ENCODE data around the gene CNOT2.
A peak's percentile ranks its signal among the peaks of the same experiment; 100 is the strongest.

The CNOT2 gene

DNA sequence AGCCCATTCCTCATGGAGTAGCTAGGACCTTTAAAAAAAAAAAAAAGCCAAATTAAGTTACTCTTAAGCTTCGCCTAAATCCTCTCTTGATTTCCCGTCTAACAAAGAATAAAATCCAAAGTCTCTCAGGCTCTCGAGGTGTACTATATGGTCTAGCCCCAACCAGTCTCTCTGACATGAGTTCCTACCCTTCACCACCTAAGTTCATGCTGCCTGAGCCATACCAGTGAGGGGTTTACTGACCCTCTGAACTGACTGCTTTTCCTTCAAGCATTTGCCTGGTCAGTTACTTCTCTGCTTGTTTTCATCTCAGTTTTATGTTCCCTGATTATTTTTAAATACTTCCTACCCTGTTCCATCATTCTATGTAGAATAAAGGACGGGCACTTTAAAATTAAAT lies 64.6 kb downstream of the CNOT2 start:
- no peak for DNase-seq

DNA sequence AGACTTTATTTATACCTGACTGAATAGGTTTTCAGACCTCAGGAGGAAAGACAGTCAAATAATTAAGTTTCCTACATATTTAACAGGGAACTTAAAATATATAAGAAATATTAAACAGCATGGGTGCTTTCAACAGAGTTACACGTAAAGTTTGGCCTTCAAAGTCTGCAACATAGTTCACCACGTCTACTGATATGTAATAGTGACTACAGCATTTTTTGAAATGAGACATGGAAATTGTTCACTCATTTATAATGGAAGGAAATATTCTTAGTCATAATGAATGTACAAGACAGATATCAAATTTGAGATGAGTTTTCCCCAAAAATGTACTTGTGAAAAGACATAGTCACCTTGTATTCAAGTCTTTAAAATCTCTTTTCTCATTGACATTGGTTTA lies 66.1 kb downstream of the CNOT2 start:
- no peak for DNase-seq

DNA sequence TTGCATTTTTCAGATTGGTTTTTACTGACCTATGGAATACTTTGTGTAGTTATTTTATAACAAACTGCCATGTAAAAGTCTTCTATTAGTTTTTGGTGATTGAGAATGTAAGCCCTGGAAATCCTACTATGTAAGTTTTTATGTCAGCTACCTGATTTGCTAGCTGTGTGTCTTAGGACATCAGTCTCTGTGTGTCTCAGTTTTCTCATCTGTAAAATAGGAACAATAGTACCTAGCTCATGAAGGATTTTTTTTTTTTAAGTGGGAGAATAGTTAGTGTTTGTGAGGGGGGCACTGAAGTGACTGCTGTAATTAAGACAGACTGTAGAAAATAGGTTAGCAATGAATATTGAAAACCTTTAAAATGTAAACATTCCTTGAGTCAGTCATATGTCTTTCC lies 70.9 kb downstream of the CNOT2 start:
- no peak for DNase-seq

DNA sequence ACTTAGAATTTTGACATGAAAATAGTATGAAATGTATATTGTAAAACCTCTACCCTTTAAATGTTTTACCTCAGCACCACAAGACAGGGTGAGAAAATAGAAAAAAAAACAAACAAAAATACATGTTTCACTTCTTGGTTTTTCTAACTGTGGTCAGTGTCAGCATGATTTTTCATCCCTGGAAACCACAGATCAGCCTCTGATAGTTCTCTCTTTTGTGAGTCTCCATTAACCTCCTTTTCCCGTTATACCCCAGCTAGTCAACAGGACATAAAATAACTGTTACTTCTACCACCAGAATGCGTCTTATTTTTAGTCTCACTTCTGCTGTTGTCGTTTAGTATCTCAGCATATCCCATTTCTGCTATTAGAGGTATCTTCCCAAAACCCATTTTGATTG lies 74.5 kb downstream of the CNOT2 start:
- no peak for DNase-seq

DNA sequence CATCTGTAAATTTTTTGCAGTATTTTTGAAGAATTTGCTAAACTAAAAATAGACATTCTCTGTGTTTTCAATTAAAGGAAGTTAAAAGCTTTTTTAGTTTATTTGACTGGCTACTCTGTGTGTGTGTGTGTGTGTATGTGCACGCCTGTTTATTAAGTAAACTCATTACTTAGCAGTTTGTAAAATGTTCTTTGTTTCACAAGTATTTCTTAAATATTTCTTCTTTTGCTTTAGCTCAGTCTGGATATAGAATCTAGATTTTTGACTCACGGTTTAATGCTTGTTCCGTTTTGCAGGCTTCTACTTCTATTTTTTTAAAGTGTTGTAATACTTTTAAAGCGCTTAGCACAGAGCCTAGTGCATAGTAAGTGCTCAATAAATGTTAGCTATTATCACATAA lies 76.4 kb downstream of the CNOT2 start:
- no peak for DNase-seq

DNA sequence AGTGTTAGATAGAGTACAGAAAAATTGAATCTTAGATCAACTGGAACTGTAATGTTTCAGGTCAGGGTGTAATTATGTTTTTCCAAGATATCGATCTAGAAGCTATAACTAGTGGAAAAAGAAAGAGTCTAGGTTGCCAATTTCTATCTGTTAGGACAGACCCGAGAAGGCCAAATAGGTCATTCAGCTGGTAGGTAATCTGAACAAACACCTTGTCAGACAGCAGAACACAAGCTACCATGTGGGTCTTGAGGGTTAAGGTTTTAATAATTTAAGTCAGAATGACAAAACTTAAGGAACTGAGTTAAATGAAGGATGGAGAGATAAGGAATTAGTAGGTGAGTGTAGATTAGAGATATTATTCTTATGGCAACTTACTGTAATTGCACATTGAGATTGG lies 78.0 kb downstream of the CNOT2 start:
- DNase-seq, result no peak

DNA sequence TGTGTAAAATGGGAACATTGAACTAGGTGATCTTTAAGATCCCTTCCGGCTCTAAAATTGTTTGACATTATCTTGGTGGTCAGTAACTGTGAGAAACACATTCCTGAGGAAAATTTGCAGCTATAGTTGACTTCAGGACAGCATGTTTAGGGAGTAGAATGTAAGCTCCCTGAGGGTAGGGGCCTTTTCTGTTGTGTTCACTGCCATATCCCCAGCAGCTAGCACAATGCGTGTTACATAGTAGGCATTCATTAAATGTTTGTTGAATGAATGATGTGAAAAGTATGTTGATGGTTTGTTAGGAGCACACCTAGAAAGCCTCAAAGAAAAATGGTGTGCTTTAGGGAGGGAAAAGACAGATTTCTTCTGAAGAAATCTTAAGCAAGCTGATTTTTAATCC lies 84.3 kb downstream of the CNOT2 start:
- no peak for DNase-seq

DNA sequence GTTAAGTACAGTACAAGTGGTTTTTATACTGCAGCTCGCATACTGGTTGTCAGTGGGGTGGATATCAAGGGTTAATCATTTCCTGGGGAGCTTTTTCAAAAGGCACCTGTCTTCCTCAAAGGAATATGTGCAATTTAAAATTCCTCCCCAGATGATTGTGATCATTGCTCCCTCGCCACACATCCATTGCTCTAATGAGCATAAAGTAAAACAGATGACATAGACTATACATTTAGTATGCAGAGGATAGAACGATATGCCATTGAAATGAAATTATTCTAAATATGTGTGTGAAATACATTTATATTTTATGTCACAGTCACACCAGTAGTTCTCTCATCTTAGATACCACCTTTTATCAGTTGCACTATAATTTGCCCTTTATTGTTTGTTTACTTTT lies 86.5 kb downstream of the CNOT2 start:
- DNase-seq, result no peak

DNA sequence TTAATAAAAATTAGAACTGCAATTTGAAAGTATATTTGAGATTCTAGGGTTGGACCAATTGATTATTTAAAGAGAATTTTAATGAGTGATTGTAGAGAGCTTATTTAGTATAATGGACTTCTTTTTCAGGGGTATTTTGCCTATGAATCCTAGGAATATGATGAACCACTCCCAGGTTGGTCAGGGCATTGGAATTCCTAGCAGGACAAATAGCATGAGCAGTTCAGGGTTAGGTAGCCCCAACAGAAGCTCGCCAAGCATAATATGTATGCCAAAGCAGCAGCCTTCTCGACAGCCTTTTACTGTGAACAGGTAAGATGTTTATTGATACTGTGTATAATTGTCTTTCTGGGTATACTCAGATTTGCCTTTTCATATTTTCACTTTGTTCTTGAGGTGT lies 86.9 kb downstream of the CNOT2 start:
- DNase-seq, result no peak

DNA sequence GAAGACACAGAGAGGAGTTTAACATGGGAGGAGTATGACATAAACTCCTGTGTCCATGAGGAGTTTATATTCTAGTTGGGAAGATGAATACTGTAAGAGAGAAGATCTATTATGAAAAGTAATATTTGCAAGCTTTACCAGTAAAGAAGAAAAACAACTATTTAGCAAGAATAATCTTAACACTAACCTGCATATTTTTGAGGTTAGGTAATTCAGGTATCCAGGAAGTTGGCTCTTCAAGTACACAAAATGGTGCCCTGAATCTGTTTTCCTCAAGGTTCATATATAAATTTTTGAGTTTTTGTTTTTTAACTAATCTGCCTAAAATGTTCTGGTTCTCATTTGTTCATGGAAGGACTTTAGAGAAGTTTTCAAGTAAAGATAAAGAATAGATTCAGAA lies 89.0 kb downstream of the CNOT2 start:
- DNase-seq, result no peak

DNA sequence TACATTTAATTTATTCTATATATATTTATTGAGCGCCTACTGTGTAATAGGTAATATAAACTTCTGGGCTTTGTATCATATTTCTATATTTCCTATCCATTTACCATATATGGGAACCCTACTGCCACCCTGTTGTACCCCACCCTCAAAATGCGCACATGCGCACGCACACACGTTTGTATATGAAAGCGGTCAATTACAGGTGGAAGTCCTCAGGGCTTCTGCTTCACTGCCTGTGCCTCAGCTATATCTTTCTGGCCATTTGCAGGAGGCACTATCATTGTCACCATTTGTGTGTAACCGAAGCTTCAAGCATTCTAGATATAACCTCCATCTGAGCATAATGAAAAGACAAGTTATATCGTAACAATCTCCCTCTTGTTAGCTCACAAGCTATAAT lies 91.5 kb downstream of the CNOT2 start:
- no peak for DNase-seq

DNA sequence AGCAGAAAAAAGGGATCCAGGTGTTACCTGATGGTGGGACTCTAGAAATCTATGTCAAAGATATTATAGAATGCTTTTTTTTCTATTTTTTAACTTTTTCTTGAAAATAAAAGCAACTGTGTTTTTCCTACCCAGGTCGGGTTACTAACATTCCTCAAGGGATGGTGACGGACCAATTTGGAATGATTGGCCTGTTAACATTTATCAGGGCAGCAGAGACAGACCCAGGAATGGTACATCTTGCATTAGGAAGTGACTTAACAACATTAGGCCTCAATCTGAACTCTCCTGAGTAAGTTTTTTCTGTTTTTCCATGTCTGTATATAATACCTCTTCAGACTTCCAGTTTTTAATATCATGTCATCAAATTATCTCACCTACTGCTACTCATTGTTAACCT lies 95.3 kb downstream of the CNOT2 start:
- no peak for DNase-seq

DNA sequence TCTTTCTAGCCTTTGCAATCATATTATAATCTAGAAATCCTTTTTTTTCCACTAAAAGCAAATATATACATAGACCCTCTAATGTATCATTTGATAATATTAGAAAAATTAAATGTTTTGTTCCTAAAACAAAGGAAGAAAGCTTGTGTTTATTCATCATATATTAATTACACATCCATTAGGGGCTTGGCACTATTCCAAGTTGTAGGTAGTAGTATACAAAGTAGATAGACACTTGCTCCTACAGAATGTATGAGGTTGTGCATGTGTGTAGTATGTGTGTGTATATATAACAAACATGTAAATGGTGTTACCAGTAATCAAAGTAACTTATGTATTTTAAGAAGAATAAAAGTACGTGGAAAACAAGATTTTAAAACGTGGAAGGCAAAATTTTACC lies 107.8 kb downstream of the CNOT2 start:
- no peak for DNase-seq

DNA sequence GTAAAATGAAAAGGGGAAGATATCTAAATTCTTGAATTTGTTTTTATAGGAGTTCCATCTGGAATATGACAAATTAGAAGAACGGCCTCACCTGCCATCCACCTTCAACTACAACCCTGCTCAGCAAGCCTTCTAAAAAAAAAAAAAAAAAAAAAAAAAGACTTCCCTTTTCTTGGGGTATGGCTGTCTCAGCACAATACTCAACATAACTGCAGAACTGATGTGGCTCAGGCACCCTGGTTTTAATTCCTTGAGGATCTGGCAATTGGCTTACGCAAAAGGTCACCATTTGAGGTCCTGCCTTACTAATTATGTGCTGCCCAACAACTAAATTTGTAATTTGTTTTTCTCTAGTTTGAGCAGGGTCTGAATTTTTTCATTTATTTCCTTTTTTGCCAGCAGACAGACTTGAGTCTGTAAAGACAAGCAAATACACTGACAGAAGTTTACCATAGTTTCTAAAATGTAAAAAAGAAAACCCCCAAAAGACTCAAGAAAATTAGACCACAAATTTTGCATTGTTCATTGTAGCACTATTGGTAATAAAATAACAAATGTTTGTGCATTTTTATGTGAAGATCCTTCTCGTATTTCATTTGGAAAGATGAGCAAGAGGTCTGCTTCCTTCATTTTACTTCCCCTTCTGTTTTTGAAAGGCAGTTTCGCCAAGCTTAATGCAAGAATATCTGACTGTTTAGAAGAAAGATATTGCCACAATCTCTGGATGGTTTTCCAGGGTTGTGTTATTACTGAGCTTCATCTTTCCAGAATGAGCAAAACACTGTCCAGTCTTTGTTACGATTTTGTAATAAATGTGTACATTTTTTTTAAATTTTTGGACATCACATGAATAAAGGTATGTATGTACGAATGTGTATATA lies 110.8 kb downstream of the CNOT2 start:
- no peak for DNase-seq

DNA sequence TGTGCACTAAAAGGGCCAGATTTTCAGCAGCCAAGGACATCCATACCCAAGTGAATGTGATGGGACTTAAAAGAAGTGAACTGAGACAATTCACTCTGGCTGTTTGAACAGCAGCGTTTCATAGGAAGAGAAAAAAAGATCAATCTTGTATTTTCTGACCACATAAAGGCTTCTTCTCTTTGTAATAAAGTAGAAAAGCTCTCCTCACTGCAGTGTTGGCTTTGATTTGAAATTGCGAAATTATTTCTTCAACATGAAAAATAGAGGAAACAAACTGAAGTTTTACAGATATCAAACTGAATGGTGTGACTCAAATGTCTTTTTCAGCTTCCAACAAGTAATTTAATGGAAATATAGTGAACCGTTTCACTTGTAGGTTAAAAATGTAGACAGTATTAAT lies 111.6 kb downstream of the CNOT2 start:
- DNase-seq, result no peak

DNA sequence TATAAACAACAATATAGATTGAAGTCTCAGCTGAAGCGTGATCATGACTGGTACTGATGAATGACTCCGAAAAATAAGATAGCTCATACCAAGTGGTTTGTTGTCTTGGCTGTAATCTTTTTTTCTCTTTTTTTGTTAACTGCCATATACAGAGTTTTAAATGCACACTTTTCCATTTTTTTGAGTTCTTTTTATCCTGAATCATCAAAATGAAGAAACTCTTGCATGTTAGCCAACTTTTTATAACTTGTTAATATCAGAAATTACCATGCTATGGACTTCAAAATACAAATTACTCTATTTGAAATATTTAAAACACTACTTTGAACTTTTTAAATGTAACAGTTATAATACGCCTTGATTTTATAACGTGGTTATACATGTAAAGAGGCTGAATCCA lies 112.7 kb downstream of the CNOT2 start:
- DNase-seq, result no peak

DNA sequence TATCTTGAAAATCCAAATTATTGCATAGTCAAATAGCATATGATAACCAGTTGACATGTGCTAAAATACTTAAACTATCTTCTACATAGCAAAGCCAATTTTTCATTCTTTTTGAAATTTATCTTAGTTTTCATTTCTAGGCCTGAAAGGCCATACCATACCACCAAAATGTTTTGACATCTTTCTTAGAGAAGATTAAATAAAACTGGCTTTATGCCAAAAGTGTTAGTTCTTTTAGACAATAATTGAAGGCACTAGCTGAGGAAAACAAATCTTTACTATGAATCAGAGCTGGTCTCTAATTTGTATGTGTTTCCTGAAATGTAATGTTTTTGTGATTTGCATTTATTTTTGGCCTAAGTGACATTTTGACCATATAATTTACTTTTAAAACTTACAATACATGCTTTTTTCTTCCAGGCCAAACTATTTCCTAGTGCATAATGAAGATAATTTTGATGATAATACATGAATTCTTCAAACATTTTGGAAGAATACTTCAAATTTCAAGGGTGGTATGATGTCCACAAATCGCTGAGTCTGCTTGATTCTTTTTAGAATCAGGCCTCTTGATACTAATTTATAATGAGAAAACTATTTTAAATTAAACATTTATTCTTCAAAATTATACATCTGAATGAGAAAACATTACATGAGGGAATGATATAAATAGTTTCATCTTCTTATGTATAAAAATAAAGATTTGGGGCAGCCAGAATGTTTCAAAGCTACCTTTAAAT lies 116.4 kb downstream of the CNOT2 start:
- no peak for DNase-seq

DNA sequence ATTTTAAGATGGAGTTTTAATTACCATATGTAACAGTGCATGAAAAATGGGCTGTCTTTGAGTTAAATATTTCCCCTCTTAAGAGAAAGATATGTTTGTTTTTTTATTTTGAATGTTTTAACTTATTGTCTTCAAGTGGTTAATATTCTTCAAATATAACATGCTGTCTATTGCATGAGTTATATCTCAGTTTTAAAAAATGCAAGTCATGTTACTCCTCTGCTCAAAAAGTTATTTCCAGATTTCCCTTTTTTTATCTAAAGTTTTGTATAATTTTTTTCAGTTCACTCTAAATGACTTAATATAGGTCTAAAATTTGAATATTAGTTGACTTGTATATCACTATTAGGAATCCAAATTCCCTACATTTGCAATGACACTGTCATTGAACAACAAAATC lies 117.0 kb downstream of the CNOT2 start:
- no peak for DNase-seq

DNA sequence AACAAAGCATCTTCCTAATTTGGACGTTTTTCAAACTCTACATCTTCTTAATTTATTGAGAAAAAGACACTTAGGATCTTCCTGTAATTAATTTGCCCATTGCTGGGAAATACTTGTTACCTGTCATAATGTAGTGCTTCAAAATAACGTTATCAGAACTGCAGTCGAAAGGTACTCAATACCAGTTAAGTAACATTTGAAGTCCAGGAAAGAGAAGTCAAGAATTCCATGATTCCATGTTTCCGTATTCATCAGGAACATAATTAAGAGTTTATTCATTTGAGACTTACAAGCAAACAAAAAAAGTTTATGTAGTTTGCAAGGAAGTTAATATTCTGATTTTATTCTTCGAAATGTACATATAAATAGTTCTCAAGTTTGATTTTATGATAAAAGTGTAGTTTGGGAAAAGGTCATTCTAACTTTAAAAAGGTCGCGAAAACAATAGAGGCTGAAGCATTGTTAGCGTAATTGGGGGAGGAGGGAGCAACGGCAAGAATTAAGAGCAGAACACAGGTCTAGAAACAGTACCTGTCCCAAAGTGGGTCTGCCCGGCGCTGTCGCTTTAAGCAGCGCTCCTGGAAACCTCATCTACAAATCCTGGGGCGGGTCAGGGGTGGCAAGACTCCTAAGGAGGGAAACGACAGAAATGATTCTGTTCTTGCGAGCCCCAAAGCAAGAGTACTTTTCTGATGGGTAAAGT lies 121.6 kb downstream of the CNOT2 start:
- no peak for DNase-seq

DNA sequence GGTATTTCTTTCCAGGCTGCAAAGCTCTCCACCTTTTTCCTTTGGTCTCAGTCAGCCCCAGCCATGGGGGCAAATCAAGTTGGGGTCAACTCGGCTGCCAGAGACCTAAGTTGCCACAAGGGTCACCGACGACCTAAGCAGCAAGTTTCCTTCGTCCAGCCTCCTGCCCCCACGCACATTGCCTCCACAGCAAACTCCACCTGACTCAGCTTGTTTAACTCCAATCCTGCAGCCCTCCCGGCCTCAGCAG lies 122.1 kb downstream of the CNOT2 start:
- no peak for DNase-seq

DNA sequence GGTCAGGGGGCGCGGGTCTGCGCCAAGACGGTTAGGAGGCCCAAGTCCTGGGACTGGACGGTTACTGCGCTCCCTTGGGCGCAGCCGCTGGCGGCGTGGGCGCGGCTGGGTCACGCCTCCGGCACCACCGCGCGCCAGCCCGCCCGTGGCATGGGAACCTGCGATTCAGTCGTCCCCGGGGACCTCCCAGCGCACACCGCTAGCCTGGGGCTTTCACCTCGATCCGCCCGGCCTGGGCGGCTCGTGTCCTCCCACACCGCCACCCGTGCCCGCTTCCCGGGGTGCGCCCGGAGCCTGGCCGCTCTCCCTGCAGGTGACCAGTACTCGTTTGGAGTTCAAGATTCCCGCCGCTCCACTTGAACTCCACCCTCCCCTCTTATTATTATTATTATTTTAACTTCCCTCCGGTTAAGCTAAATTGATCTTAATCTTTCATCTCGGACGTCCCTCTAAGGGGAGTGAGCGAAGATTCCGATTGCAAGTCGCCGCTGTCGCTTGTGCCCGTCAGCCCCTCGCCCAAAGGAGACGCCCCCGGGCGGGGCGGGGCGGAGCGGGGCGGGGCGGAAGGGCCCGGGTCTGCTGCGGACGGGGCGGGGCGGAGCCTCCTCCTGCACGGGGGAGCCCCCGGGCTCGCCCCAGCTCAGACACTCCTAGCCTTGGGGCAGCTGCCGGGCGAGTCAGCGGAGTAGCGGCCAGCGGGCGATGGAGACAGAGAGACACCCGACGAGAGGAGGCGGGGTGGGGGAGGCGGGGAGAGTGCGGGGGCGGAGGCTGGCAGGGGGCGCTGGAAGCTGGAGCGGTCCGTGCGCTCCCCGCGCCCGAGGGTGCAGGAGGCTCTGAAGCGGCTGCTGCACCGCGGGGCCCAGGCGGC lies 122.7 kb downstream of the CNOT2 start, which contains the start of gene KCNMB4:
KCNMB4 (plus strand) TSS at position 643 of the 871 bp plus-strand sequence. CDS start 445 bp downstream, outside the sequence.
- DNase-seq, result peak; percentile 25

DNA sequence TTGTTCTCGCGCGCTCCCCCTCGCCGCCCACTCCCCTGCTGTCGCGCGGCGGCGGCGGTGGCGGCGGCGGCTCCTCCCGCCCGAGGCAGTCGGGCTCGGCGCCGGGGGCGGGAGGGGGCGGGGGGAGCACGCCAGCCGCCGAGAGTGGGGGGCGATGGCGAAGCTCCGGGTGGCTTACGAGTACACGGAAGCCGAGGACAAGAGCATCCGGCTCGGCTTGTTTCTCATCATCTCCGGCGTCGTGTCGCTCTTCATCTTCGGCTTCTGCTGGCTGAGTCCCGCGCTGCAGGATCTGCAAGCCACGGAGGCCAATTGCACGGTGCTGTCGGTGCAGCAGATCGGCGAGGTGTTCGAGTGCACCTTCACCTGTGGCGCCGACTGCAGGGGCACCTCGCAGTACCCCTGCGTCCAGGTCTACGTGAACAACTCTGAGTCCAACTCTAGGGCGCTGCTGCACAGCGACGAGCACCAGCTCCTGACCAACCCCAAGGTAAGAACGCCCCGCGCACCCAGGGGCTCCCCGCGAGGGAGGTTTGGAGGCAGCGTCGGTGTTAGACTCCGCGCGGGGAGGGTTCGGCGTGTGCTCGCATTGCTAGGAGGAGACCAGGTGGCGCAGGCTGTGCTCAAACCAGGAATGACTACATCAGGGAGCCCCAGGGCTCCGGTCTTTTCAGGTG lies 123.5 kb downstream of the CNOT2 start:
- peak; percentile 25 for DNase-seq

Data from NCI-H1092 treated with DMSO at 0.1 percent for 48 hours (cell line).